ENCODE results near the gene INPP5J.

- no peak for TF ChIP-seq CTCF (IDR thresholded peaks at IDR 0.05)
- no peak for TF ChIP-seq EP300 (IDR thresholded peaks at IDR 0.05)
- TF ChIP-seq POLR2AphosphoS5 (IDR thresholded peaks at IDR 0.05) = no peak
- TF ChIP-seq POLR2A (IDR thresholded peaks at IDR 0.05) = no peak
Observed at GRCh38 chr22:31122532-31123291, at the start of gene INPP5J.
